AG04450 (cell line): ENCODE results near the gene RIN3. TPM values are rescaled to one million over a fixed set of nuclear protein-coding genes. Genes with fewer than 3 reads are reported as not detected.

Source experiments
- CTCF ChIA-PET: fragments of 300-600, 350-600 bp; formaldehyde crosslinking; extraction: SDS; loops from one replicate; lab custom pipeline; 2022; ENCODE audit warnings: antibody characterized with exemption, inconsistent platforms; lab: Charles Lee
- POLR2A ChIA-PET: fragments of 350-600 bp; formaldehyde crosslinking; extraction: SDS; loops from one replicate; lab custom pipeline; 2021; ENCODE audit warnings: antibody characterized with exemption, inconsistent platforms; lab: Yijun Ruan, JAX
- DNase-seq: peaks from one replicate; pipeline ENCODE4 v3.0.0-alpha.2; 2011; ENCODE audit warnings: low read depth, low spot score
- H3K27ac ChIP-seq: one replicate; pipeline ENCODE4 v1.5.1; 2012; ENCODE audit warnings: low read depth, low read length, control low read depth
- H3K27me3 ChIP-seq: one replicate; pipeline ENCODE4 v1.6.0; 2012; ENCODE audit warnings: low read length; ENCODE audit not compliant: control insufficient read depth, insufficient read depth
- H3K4me3 ChIP-seq: 2 replicates; pipeline ENCODE4 v1.5.1; 2011; ENCODE audit warnings: mild to moderate bottlenecking, low read depth, low read length, control low read depth
- H3K9me3 ChIP-seq: 2 replicates; pipeline ENCODE4 v1.5.1; 2012; ENCODE audit warnings: low read length; ENCODE audit not compliant: control insufficient read depth, insufficient read depth
- CTCF ChIP-seq: IDR thresholded peaks from 2 replicates; pipeline ENCODE4 v1.5.1; 2011; ENCODE audit warnings: low read depth, low read length, control low read depth, inconsistent platforms
- polyA plus RNA-seq: library from polyadenylated mRNA; depleted of rRNA; stranded (reverse); fragments of >200 nt; gene quantifications from 2 replicates; pipeline ENCODE4 v1.2.3, GENCODE V29; 2011

RIN3 gene
- polyA plus RNA-seq, 1 experiment = 3.7 TPM

GRCh38 chr14:92517761-92518160 is 4.2 kb downstream of the RIN3 start:
- Histone ChIP-seq H3K9me3 (no peaks in the 10 kb centered on the region; the same call in 1 of the 2 replicates), H3K4me3 (no peak overlapping the region), H3K27ac (no peak overlapping the region), H3K27me3 (no peaks in the 10 kb centered on the region)
- TF ChIP-seq CTCF = no peak
- ChIA-PET CTCF (no interaction called here), POLR2A (no interaction called here)
- no peak for DNase-seq

- H3K27ac ChIP-seq = no peak overlapping the region
- H3K9me3 ChIP-seq = no peaks in the 10 kb centered on the region; the same call in 1 of the 2 replicates
- no peak for TF ChIP-seq CTCF
- DNase-seq = no peak
- no peak overlapping the region for H3K4me3 ChIP-seq
- ChIA-PET CTCF (interaction anchor here (0.5 kb wide), 1 partner anchor 155 kb away, joined by 3 read pairs; no protein-coding TSS in a partner anchor), POLR2A (no interaction called here)
- H3K27me3 ChIP-seq = no peaks in the 10 kb centered on the region
Observed at GRCh38 chr14:92519246-92520101, 5.9 kb downstream of the RIN3 start.

- TF ChIP-seq CTCF = no peak
- ChIA-PET POLR2A (no interaction called here), CTCF (no interaction called here)
Observed at GRCh38 chr14:92520102-92521057, 6.8 kb downstream of the RIN3 start.

GRCh38 chr14:92521058-92521415 is 7.5 kb downstream of the RIN3 start:
- TF ChIP-seq CTCF = no peak
- ChIA-PET POLR2A (no interaction called here), CTCF (no interaction called here)
- H3K27ac ChIP-seq = no peak overlapping the region
- no peak overlapping the region for H3K4me3 ChIP-seq
- no peaks in the 10 kb centered on the region for H3K9me3 ChIP-seq
- no peak for DNase-seq
- no peaks in the 10 kb centered on the region for H3K27me3 ChIP-seq

More at GRCh38 chr14:92520102-92521057, 6.8 kb downstream of the RIN3 start:
- H3K9me3 ChIP-seq = no peaks in the 10 kb centered on the region
- H3K27ac ChIP-seq = no peak overlapping the region
- DNase-seq = no peak
- H3K4me3 ChIP-seq = no peak overlapping the region
- H3K27me3 ChIP-seq = no peaks in the 10 kb centered on the region
